Measurements from ENCODE around the gene TTR.

TTR gene

GRCh38 chr18:31555971-31556747, 35.5 kb upstream of the TTR start:
- no peak overlapping the region for H3K4me3 ChIP-seq (ENCODE audit: low read depth, low read length)
- DNase-seq (ENCODE audit: low read depth), result peak; percentile 41
- peak; percentile 63 for TF ChIP-seq CTCF (IDR thresholded peaks at IDR 0.05; ENCODE audit: low read depth, low read length, missing control alignments)

GRCh38 chr18:31557446-31557845, 34.2 kb upstream of the TTR start:
- DNase-seq (ENCODE audit: low read depth), result no peak
- peak; percentile 29 for TF ChIP-seq CTCF (IDR thresholded peaks at IDR 0.05; ENCODE audit: low read depth, low read length, missing control alignments)
- H3K4me3 ChIP-seq (ENCODE audit: low read depth, low read length), result no peak overlapping the region

- TF ChIP-seq CTCF (IDR thresholded peaks at IDR 0.05; ENCODE audit: low read depth, low read length, missing control alignments), result no peak
- no peak for DNase-seq (ENCODE audit: low read depth)
Measured at GRCh38 chr18:31558567-31558966, 33.1 kb upstream of the TTR start.

GRCh38 chr18:31562726-31563125, 29.0 kb upstream of the TTR start:
- no peak overlapping the region for H3K4me3 ChIP-seq (ENCODE audit: low read depth, low read length)
- no peak for DNase-seq (ENCODE audit: low read depth)
- no peak for TF ChIP-seq CTCF (IDR thresholded peaks at IDR 0.05; ENCODE audit: low read depth, low read length, missing control alignments)

More at GRCh38 chr18:31558567-31558966, 33.1 kb upstream of the TTR start:
- no peak overlapping the region for H3K4me3 ChIP-seq (ENCODE audit: low read depth, low read length)

GRCh38 chr18:31563778-31564177, 27.9 kb upstream of the TTR start:
- no peak for TF ChIP-seq CTCF (IDR thresholded peaks at IDR 0.05; ENCODE audit: low read depth, low read length, missing control alignments)
- no peak for DNase-seq (ENCODE audit: low read depth)
- H3K4me3 ChIP-seq (ENCODE audit: low read depth, low read length), result no peak overlapping the region

GRCh38 chr18:31565345-31565744, 26.3 kb upstream of the TTR start:
- no peak overlapping the region for H3K4me3 ChIP-seq (ENCODE audit: low read depth, low read length)
- DNase-seq (ENCODE audit: low read depth), result no peak
- TF ChIP-seq CTCF (IDR thresholded peaks at IDR 0.05; ENCODE audit: low read depth, low read length, missing control alignments), result no peak

All from GM12864 (cell line).